Activated naive CD8-positive, alpha-beta T cell treated with anti-CD3 and anti-CD28 coated beads, Interleukin-2, amount 50 U/mL, for 24 hours (primary cell): ENCODE measurements around the gene NACC2.
A peak's percentile ranks its signal among the peaks of the same experiment; 100 is the strongest.

Source experiments
- ATAC-seq: fragments of 150-1000 bp; cut with Tn5 transposase; one replicate; pipeline ENCODE4 v1.10.0; 2021
- DNase-seq: peaks from one replicate; pipeline ENCODE4 v3.0.0; 2021
- H3K27ac Mint-ChIP-seq: one replicate; pipeline ENCODE4 v1.8.0; 2021; ENCODE audit warnings: mild to moderate bottlenecking, mixed read lengths
- H3K27me3 Mint-ChIP-seq: one replicate; pipeline ENCODE4 v1.8.0; 2021; ENCODE audit warnings: mixed read lengths
- H3K36me3 Mint-ChIP-seq: one replicate; pipeline ENCODE4 v1.8.0; 2021; ENCODE audit warnings: low read depth, mixed read lengths
- H3K4me1 Mint-ChIP-seq: one replicate; pipeline ENCODE4 v1.8.0; 2021; ENCODE audit warnings: mixed read lengths
- H3K4me3 Mint-ChIP-seq: one replicate; pipeline ENCODE4 v1.8.0; 2021; ENCODE audit warnings: mild to moderate bottlenecking, moderate library complexity, mixed read lengths
- H3K9me3 Mint-ChIP-seq: one replicate; pipeline ENCODE4 v1.8.0; 2021; ENCODE audit warnings: mixed read lengths

The NACC2 gene, protein sequence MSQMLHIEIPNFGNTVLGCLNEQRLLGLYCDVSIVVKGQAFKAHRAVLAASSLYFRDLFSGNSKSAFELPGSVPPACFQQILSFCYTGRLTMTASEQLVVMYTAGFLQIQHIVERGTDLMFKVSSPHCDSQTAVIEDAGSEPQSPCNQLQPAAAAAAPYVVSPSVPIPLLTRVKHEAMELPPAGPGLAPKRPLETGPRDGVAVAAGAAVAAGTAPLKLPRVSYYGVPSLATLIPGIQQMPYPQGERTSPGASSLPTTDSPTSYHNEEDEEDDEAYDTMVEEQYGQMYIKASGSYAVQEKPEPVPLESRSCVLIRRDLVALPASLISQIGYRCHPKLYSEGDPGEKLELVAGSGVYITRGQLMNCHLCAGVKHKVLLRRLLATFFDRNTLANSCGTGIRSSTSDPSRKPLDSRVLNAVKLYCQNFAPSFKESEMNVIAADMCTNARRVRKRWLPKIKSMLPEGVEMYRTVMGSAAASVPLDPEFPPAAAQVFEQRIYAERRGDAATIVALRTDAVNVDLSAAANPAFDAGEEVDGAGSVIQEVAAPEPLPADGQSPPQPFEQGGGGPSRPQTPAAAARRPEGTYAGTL

DNA sequence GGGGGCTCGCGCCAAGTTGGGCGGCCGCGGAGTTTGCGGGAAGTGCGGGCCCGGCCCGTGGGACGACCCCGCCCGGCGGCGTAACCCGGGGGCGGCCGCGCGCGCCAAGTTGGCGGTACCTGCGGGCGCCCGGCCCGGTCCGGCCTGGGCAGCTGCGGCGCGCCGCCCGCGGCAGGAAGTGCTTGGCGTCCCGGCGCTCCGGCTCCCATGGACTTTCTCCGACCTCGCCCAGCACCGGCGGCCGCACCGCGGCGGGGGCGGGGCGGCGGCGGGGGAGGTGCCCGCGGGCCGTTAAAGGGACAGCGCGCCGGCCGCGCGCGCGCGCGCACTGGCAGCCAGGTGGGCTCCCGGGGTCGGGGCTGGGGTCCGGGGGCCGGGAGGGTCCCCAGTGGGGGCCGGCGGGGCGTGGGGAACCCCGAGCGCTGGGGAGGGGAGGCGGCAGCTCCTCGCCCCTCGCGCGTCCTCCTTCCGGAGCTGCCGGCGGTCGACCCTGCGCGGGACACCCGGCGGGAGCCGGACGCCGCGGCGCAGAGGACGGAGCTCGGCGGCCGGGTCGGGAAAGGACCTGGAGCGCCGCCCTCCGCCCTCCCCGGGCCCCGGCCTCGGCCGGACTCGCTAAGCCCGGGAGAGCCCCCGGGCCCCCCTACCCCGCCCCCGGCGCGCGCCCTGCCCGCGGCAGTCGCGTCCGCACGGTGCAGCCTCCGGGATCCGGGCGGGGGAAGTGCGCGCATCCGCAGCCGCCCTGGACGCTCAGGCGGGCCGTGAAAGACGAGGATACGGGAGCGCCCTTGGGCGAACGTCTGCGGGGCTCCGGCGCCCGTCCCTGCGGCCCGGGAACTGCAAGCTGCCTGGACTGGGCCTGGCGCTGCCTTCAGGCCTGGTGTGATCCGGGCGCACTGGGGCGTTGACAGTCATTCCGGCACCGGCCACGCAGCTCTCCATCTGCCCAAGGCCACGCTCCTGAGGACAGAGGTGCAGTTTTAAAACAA is at the start of gene NACC2:
Gene NACC2 (minus strand): TSS at position 220 of the 989 bp plus-strand sequence. CDS start 44,768 bp downstream, outside the sequence.
- peaks cover 14% of the 10 kb centered on the region for H3K4me1 Mint-ChIP-seq
- no peaks in the 10 kb centered on the region for H3K36me3 Mint-ChIP-seq
- H3K9me3 Mint-ChIP-seq, result no peaks in the 10 kb centered on the region
- H3K27me3 Mint-ChIP-seq, result no peaks in the 10 kb centered on the region
- peak; percentile 39 for DNase-seq
- H3K27ac Mint-ChIP-seq, result peak within 1 kb of the TSS; percentile 31
- H3K4me3 Mint-ChIP-seq, result peak within 1 kb of the TSS; percentile 66
- ATAC-seq, result no peak

DNA sequence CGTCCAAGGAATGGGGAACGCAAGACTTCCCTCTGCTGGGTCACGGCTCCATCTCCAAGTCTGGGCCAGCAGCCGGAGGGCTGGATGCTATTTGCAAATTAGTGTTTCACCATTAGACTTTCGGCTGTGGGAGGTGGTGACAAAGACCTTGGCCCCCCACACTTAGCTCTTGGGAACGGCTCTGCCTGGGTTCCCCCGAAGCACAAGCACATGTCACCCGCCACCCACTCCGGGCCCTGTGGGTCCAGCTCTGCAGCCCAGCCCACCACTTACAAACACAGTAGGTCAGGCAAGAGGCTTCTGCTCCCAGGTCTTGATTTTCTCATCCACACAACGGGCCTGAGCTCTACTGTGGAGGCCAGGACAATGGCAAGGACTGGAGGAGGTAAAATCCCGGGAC is 49.4 kb upstream of the NACC2 start:
- H3K36me3 Mint-ChIP-seq, result no peaks in the 10 kb centered on the region
- no peak overlapping the region for H3K27ac Mint-ChIP-seq
- H3K4me3 Mint-ChIP-seq, result no peak overlapping the region
- H3K9me3 Mint-ChIP-seq, result no peaks in the 10 kb centered on the region
- H3K27me3 Mint-ChIP-seq, result peaks cover 5% of the 10 kb centered on the region
- DNase-seq, result no peak
- no peaks in the 10 kb centered on the region for H3K4me1 Mint-ChIP-seq
- ATAC-seq, result no peak

DNA sequence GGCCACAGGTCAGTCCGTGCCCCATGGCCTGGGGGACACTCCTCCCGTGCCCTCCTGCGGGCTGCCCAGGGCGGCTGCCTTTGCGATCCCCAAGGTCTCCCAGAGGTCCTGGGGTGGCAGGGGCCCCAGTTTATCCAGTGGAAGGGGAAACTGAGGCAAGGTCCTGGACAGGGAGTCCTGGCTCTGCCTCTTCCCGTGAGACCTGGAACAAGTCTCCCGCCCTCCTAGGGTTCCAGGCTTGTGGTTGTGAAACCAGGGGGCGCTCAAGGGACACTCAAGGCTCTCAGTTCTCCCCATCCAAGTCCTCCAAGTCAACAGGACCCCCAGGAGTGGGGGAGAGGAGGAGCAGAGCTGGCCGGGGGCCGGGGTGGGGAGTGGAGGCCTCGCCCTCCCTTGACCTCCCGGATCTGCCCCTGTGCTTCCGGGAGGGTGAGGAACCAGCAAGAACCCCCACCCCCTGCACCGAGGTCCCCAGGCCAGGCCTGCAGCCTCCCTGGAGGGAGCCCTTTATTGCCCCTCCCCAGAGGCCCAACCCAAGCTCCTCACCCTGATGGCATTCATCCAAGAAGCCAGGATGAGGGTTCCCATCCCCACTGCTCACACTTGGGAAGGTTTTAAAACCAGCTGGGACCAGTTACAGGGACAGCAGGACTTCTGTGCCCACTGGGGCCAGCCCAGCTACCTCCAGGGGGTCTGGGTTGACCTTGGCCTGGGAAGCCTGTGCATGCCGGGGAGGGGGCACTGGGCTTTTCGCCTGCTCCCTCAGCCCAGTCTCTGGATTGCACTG is 48.3 kb upstream of the NACC2 start:
- no peak overlapping the region for H3K4me3 Mint-ChIP-seq
- H3K4me1 Mint-ChIP-seq, result no peaks in the 10 kb centered on the region
- peaks cover 8% of the 10 kb centered on the region for H3K27me3 Mint-ChIP-seq
- no peaks in the 10 kb centered on the region for H3K36me3 Mint-ChIP-seq
- no peak for ATAC-seq
- no peak for DNase-seq
- no peaks in the 10 kb centered on the region for H3K9me3 Mint-ChIP-seq
- no peak overlapping the region for H3K27ac Mint-ChIP-seq

DNA sequence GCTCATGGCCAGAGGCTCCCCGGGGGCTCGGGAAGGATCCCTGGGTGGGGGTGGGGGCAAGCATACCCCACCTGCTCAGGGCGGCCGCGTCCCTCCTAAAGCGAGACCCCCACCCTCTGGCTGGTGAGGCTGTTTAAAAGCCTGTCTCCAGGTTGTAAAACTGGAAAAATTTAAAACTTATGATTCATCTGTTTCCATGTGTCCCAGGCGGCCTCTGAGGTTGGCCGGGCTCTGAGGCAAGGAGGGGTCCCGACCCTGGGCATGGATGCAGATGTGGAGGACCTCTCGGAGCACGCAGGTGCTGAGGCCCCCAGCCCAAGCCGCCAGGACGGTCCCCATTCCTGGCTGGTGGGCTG is 47.7 kb upstream of the NACC2 start:
- no peaks in the 10 kb centered on the region for H3K4me1 Mint-ChIP-seq
- H3K36me3 Mint-ChIP-seq, result no peaks in the 10 kb centered on the region
- H3K4me3 Mint-ChIP-seq, result no peak overlapping the region
- H3K27ac Mint-ChIP-seq, result no peak overlapping the region
- DNase-seq, result no peak
- H3K9me3 Mint-ChIP-seq, result no peaks in the 10 kb centered on the region
- ATAC-seq, result no peak
- peaks cover 8% of the 10 kb centered on the region for H3K27me3 Mint-ChIP-seq

DNA sequence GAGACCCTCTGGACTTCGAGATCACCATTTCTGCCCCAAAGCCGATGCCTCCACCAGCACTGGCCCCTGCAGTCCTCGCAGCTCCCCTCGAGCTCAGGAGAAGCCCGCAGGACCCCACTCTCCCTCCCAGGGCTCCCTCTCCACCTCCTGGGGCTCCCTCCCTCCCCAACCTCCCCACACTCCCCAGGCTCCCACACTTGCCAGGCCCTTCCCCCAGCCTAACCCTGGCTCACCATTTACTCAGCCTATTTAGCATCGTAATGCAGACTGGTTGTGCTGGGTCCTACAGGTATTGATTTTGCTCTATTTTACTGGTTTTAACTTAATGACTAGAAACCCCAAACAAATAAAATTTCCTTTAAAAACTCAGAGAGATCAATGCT is 47.3 kb upstream of the NACC2 start:
- Mint-ChIP-seq H3K36me3 (no peaks in the 10 kb centered on the region), H3K27ac (no peak overlapping the region), H3K4me1 (no peaks in the 10 kb centered on the region), H3K9me3 (no peaks in the 10 kb centered on the region), H3K4me3 (no peak overlapping the region), H3K27me3 (peaks cover 8% of the 10 kb centered on the region)
- no peak for ATAC-seq
- no peak for DNase-seq

DNA sequence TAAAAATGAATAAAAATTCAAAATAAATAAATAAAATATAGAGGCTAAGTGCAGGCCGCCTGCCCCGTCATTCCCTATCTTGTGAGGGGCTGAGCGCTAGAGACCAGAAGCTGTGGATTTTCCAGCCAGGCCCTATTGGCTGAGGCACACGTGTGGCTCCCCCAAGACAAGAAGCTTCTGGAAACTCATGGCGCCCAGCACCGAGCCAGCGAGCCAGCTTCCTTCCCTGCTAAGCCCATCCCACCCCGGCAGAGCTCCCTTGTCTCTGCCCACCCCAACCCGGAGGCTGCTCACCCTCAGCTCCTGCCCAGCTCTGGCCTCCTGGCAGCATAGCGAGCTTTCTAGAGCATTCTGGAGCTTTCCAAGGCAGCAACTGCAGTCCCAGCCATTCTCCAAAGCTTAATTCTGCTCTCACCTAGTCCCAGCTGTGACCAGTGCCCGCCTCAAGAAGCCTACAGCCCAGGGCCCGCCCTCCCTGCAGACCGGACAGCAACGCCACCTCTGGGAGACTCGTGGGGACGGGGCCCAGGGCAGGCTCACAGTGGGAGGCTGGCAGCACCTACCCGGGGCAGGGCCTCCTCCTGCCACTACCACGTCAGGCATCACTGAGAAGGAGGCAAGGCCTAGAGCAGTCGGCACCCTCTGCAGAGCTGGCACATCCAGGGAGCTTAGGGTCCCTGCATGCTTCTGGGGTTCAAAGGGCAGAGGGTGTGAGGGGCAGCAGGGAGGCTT is 46.8 kb upstream of the NACC2 start:
- Mint-ChIP-seq H3K27me3 (peaks cover 9% of the 10 kb centered on the region), H3K36me3 (no peaks in the 10 kb centered on the region), H3K9me3 (no peaks in the 10 kb centered on the region), H3K27ac (no peak overlapping the region), H3K4me1 (no peaks in the 10 kb centered on the region), H3K4me3 (no peak overlapping the region)
- ATAC-seq (peak; percentile 15), DNase-seq (no peak)

DNA sequence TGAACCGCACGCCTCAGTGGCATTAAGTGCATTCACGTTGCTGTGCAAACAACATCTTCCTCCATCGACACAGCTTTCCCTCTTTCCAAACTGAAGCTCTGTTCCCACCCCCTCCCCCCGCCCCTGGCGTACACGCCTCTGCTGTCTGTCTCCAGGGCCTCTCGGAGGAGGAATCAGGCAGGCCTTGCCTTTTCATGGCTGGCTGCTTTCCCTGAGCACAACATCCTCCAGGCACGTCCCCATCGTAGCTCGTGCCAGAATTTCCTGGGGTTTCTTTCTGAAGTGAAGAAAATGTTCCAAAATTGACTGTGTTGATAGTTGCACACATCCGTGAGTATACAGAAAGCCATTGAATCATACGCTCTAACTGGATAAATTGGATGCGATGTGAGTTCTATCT is 45.9 kb upstream of the NACC2 start:
- no peak overlapping the region for H3K4me3 Mint-ChIP-seq
- no peaks in the 10 kb centered on the region for H3K9me3 Mint-ChIP-seq
- H3K36me3 Mint-ChIP-seq, result no peaks in the 10 kb centered on the region
- DNase-seq, result no peak
- no peak for ATAC-seq
- H3K27ac Mint-ChIP-seq, result no peak overlapping the region
- no peaks in the 10 kb centered on the region for H3K4me1 Mint-ChIP-seq
- peaks cover 8% of the 10 kb centered on the region for H3K27me3 Mint-ChIP-seq

DNA sequence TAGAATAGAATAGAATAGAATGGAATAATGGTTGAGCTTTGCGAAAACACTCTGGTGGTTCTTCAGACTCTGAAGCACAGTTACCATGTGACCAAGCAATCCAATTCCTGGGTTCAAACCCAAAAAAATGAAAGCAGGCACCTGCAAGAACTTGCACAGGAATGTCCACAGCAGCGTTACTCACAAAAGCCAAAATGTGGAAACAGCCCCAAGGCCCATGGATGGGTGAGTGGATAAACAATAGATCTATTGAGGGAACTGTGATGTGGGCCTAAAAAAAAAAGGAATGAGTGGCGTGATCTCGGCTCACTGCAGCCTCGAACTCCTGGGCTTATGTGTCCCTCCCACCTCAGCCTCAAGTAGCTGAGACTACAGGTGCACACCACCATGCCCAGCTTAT is 45.0 kb upstream of the NACC2 start:
- peaks cover 9% of the 10 kb centered on the region for H3K27me3 Mint-ChIP-seq

DNA sequence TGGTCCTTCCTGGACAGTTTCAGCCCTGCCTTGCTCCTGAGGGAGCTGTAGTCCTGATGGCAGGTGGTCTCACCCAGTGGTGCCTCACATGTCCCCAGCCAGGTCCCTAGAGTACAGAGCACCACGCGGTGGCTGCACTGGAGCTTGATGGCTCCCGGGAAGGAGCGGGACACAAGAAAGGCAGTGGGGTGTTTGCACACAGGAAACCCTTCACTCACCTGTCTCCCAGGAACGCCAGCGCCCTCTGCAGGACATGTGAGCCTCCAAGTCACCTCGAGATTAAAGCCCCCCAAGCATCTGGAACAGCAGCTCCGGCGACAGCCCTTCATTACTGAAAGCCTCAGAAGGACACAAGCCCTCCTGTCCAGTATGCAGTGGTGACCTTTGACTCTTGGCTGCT is 43.5 kb upstream of the NACC2 start:
- H3K27ac Mint-ChIP-seq, result no peak overlapping the region
- peaks cover 20% of the 10 kb centered on the region for H3K27me3 Mint-ChIP-seq
- peaks cover 5% of the 10 kb centered on the region for H3K4me1 Mint-ChIP-seq
- no peaks in the 10 kb centered on the region for H3K36me3 Mint-ChIP-seq
- H3K4me3 Mint-ChIP-seq, result no peak overlapping the region
- no peak for ATAC-seq
- DNase-seq, result peak; percentile 68
- no peaks in the 10 kb centered on the region for H3K9me3 Mint-ChIP-seq

More for the DNA sequence above, 45.0 kb upstream of the NACC2 start:
- Mint-ChIP-seq H3K9me3 (no peaks in the 10 kb centered on the region), H3K4me3 (no peak overlapping the region), H3K36me3 (no peaks in the 10 kb centered on the region), H3K4me1 (no peaks in the 10 kb centered on the region), H3K27ac (no peak overlapping the region)
- DNase-seq, result no peak
- ATAC-seq, result no peak

DNA sequence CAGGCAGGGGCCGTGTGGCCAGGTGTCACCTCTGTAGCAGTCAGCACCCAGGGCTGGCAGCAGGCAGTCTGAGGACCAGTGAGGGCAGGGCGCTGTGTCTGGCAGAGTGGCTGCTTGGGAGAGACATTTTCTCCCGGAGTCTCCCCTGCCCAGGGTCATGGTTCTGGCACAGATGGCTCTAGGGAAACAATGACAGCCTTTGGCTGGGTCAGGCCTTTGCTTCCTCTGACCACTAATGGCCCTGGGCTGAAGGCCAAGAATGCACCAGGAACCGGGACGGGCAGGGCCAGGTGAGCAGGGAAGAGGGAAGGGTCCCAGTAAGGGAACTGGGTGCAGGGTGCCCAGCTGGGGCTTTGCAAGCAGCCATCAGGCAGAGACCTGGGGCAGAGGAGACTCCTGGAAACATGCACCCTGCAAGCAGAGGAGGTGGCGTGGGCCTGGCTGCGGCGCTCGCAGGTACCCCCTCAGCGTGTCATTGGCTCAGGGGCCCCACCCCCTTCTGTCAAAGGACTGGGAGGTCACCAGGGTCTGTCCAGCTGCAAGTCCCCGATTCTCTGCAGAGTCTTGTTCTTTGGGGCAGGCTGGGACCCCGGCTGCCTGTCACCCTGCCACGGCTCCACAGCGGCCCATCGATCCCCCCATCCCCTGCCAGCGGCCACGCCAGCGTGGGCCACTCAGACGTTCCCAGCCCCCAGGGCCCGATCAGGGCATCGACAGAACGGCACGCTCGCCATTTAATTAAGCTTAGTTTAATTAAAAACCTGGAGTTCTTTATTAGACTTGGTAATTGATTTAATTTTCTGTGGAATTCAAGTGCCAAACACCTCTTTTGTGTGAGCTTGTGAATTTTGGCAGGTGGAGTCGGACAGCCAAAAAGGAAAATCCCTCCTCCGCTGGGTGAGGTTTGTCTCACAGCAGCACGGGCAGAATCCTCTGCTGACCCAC is 42.5 kb upstream of the NACC2 start:
- DNase-seq, result no peak
- no peak overlapping the region for H3K27ac Mint-ChIP-seq

DNA sequence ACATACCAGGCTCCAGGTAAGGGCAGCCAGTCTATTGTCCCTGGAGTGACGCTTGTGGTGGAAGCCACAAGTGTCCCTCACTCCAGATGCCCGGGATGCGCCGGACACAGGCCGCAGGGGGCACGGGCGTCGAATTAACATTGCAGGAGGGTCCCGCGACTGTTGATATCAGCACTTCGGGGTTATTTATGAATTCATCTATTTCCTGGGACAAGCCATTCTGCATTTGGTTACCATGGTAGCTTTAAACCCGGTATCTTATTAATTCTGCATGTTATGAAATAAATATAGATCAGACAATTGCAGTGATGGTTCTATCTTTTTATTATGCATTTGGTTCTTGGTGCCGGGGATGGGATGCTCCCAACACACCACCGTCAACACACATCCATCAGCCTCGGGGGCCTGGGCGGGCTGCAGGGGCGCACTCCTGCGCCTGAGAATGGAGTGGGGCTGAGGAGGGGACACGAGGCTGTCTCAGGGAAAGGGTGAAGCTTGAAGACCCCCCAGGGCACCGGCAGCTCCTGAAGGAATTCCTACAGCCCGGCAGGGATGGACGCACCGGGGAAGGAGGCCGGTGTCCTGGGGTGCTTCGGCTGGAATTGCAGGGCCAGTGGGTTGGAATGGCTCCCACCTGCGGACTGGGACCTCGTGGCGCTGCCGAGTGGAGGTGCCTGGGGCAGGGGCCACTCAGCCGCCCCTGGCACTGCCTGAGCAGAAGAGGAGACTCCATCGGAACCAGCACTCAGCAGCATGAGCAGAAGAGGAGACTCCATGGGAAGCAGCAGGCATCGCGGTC is 41.2 kb upstream of the NACC2 start:
- no peak overlapping the region for H3K27ac Mint-ChIP-seq
- no peaks in the 10 kb centered on the region for H3K36me3 Mint-ChIP-seq

More for the DNA sequence above, 42.5 kb upstream of the NACC2 start:
- no peak for ATAC-seq
- H3K4me1 Mint-ChIP-seq, result peaks cover 5% of the 10 kb centered on the region
- H3K4me3 Mint-ChIP-seq, result no peak overlapping the region
- no peaks in the 10 kb centered on the region for H3K36me3 Mint-ChIP-seq
- H3K9me3 Mint-ChIP-seq, result no peaks in the 10 kb centered on the region
- peaks cover 22% of the 10 kb centered on the region for H3K27me3 Mint-ChIP-seq

More for the DNA sequence above, 41.2 kb upstream of the NACC2 start:
- Mint-ChIP-seq H3K9me3 (no peaks in the 10 kb centered on the region), H3K27me3 (peaks cover 31% of the 10 kb centered on the region), H3K4me3 (no peak overlapping the region), H3K4me1 (peaks cover 5% of the 10 kb centered on the region)
- ATAC-seq (no peak), DNase-seq (no peak)
